GM19239 (cell line): Measurements from ENCODE around the gene PIAS1.
"Not testable (repeated sequence)": the region's sequence is repeated elsewhere in the genome, so short reads cannot be mapped to it uniquely, and the experiment has no call there.

Source experiments
- DNase-seq: peaks from one replicate; pipeline ENCODE4 v3.0.0; 2011; ENCODE audit warnings: low spot score; ENCODE audit not compliant: insufficient read length
- FAIRE-seq: peaks from 2 replicates; lab custom pipeline; 2011; peaks lifted over from hg19 to GRCh38; lab: Jason Lieb, UNC

The PIAS1 gene

DNA sequence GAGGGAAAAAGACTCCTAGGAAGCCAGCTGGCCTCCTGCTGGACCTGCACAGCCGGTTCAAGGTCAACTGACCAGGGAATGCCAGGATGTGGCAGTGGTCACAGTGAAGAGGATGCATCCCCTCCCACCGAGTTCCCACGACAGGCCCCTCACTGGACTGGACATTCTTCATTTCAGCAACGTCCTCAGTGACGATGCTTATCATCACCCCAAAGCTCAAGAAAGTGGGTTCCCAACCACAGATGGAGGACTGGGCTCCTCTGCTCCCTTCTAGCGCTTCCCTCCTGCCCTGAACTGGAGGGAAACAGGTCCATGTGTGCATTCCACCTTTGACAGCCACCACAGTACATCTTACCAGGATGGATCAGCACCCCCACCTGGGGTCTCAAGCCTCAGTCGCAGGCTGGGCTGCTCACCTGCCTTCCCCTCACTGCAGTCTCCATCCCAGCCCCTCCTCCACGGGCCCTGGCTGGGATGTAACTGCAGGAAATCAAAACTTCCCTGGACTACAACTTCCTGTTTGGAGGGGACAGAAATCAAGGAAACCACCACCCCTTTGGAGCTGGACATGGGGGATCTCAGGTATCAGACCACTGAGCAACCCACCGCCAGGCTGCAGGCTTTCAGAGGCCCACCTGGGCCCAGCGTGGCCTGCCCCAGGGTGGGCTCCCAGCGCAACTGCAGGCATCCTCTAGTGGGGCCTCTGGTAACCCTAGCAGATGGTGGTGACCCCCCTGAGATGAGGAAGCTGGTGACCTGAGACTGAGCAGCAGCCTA lies 143.7 kb downstream of the PIAS1 start:
- no peak for FAIRE-seq

DNA sequence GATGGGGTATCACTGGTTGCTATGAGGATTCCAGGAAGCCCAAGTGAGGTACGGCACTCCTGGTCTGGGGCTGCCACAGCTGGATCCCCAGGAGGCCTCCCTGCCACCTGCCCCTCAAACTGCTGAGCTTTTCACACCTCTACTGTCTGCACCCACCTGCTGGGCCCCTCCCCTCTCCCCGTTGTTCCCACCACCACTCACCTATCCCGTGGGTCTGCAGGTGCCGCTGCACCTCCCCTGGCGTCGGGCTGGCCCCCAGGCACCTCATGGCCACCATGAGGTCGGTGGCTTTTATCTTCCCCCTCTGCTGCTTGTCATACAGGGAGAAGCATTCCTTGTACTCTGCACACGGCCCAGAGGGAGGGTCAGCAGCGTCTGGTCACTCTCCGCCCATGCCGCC lies 145.2 kb downstream of the PIAS1 start:
- FAIRE-seq (no peak), DNase-seq (no peak)

More for the DNA sequence above, 143.7 kb downstream of the PIAS1 start:
- DNase-seq = no peak

DNA sequence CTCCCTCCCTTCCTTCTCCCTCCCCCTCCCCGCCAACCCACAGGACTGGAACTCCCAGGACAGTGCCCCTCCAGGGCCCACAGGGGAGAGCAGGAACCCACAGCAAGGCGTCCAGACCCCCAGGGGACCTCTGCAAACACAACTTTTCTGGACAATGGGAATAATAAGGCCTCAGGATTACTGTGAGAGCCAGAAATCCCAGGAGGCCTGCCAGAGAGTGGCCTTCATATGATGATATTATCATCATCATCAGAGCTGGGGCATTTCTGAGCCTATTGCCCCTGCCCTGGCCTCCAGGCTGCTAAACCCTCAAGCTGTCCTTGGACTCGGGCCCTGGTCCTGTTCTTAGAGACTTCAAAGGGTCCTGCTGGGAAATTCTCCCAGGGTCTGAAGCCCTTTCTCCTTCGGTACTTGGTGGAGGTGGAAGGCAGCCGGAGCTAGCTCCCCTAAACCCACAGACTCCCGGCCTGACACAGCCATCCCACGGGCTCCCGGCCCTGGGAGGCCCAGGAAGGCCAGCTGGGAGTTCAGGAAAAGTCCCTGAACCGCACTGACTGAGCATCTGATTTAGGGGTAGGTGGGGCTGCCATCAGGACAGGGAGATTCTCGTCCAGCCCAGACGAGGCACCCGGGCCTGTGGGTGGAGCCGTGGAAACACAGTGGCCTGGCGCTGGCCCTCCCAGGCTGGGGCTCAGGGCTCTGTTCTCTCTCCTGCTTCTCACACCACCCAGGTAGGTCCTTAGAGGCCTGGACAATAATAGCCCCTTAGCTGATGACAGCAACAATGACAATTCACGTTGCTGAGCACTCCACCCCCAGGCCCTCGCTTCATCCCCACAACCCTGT lies 146.1 kb downstream of the PIAS1 start:
- no peak for FAIRE-seq

DNA sequence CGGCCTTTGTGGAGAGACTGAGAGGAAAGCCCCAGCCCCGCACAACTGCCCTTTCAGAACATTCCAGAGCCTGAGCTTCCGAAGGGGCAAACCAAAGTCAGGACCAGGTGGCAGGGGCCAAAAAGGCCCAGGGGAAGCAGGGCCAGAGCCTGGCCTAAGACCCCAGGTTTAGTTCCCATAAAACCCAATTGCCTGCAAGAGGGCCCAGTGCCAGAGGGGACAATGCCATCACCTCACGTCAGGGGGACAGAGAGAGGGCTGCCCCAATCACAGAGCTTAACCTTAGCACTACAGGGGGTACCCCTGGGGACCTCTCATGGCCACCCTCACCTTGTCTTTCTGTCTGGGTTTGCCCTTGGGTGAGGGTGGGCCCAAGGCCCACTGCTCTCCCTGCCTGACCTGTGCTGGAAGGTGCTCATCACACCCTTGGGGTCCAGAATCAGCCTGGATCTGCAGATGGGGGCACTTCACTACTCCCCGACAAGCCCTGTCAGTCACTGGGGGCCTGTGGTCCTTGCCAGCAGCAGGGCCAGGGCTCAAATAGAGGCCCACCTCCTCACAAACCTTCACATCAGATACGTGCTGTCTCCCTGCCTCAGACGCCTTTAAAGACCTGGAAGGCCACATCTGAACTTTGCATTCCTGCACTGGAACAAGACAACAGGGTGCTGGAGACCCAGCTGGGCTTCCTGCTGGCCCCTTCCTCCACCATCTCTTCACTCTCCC lies 147.2 kb downstream of the PIAS1 start:
- DNase-seq = no peak

More for the DNA sequence above, 146.1 kb downstream of the PIAS1 start:
- DNase-seq = no peak

DNA sequence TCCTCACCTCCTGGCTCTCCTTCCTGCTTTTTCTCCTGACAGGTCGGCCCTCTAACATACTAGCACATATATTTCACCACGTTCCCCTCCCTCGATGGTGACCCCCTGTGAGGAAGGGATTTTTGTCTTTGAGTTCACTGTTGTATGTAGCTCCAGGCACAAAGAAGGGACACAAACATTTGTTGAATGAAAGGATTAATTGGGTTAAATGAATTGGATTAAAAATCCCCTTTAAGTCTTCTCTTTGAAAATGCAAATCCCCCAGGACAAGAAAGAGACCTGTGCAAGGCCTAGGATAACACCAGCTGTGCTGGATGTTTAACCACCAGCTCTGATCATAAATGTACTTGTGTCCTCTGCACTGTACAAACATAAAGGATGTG lies 147.8 kb downstream of the PIAS1 start:
- DNase-seq (no peak), FAIRE-seq (no peak)

More for the DNA sequence above, 147.2 kb downstream of the PIAS1 start:
- FAIRE-seq = no peak

DNA sequence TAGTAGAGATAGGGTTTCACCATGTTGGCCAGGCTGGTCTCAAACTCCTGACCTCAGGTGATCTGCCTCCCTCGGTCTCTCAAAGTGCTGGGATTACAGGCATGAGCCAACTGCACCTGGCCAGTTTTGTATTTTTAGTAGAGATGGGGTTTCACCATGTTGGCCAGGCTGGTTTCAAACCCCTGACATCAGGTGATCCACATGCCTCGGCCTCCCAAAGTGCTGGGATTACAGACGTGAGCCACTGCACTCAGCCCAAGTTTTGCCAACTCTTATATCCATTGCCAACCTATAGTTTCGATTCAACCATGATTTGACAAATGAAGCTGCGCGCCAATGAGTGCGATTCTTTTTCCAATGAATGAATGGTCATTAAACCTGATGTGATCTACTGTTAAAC lies 148.9 kb downstream of the PIAS1 start:
- not testable (repeated sequence) for DNase-seq, FAIRE-seq

DNA sequence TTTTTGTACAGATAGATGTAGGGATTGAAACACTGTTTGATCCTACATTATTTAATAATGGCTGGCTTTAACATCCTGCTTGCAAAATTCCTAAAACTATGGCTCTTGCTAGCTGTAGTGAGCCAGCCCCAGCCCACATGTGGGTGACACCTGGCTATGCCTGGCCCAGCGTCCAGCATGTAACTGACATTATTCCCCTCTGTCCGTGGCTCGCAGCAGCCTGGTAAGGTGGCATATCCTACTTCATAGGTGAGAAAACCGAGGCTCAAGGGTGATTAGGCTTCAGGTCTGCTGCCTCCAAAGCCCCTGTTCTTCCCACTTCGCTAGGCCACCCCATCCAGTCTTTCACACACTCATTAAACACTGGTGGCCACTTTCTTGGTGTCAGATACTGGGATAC lies 149.4 kb downstream of the PIAS1 start:
- no peak for FAIRE-seq
- no peak for DNase-seq

DNA sequence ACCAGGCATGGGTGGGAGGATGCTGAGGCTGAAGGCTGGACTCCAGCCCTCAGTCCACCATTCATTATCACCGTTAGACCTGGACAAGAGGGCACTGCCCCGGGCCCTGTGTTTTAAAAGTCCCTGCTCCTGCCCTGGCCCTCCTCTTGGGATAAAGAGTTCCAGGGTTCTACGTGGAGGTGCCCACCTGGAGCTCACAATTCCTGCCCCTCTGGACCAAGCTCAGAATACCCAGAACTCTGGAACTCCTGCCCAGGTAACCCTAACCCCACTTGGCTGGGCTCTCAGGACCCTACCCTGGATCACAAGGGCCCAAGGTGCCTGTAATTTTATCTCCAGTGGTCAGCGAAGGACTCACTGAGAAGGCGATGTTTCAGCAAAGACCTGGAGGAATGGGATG lies 149.8 kb downstream of the PIAS1 start:
- DNase-seq (no peak), FAIRE-seq (no peak)

DNA sequence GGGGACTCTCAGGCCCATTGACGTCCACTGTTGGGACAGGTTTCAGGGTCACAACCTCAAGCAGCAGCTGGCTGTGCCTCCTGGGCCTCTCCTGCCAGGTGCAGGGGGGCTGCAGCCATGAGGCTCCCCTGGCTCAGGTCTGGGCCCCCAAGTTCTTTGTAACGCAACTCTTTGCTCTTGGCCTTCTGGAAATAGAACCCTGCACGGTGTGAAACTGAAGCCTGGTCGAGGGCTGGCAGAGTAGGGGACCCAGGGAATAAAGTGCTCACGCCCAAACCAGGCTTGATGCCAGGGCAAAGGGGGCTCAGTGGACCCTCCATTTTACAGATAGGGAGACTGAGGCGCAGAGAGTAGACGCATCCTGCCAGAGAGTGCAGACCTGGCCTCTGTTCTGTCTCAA lies 150.2 kb downstream of the PIAS1 start:
- DNase-seq (no peak), FAIRE-seq (no peak)

DNA sequence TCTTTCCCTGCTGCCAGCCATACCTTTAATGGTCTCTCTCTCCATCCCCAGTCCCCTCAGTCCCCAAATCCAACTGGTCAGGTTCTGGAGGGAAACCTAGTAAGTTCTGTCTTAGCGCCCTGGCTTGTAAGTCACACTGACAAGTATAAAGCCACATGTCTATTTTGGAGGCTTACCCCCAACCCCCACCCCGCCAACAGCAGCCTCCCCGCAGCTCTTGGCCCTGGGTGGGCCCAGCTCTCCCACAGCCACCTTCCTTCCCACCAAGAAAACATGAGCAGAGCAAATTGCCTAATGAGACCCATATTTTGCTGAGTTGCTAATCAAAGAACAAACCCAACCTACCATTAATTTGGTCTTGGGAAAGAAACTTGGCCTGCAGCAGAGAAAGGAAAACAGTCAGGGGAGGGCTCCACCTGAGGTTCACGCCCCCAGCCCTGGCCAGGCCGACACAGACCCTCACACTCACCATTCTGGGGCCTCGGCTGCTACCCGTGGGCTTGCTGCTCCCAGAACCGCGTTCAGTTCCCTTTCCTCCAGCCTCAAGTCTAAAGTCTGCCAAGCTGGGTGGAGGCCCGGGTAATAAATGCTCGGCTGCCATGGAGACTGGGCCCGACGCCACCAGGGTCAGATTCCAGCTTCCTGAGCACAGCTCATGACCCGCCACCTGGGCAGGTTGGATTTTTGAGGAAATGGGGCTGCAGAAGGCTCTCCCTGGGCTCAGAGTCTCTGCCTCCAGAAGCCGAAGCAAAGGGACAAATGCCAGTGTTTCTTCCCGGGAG lies 150.9 kb downstream of the PIAS1 start, which contains the start of gene CALML4:
TSS of gene CALML4 (minus strand) at position 557 of the 782 bp plus-strand sequence. CDS start at position 472, 85 bp downstream.
- DNase-seq = no peak

DNA sequence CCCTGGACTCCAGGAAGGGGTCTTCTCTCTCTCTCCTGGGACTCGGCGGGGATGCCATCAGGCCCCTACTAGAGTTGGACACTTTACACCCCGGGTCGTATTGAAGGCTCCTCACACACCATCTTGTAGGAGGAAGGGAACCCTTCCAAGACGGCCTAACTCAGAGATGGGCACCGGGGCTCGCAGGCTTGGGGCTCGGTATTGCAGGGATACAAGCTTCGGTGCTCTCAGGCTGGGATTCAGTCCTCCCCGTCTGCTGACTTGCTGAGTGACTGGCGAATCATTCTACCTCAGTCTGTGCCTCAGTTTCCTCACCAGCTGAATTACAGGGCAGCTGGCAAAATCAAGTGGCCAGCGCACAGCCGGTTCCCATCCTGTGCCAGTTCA lies 151.4 kb downstream of the PIAS1 start:
- DNase-seq = no peak
- no peak for FAIRE-seq

More for the DNA sequence above, 150.9 kb downstream of the PIAS1 start, which contains the start of gene CALML4:
- FAIRE-seq = no peak

DNA sequence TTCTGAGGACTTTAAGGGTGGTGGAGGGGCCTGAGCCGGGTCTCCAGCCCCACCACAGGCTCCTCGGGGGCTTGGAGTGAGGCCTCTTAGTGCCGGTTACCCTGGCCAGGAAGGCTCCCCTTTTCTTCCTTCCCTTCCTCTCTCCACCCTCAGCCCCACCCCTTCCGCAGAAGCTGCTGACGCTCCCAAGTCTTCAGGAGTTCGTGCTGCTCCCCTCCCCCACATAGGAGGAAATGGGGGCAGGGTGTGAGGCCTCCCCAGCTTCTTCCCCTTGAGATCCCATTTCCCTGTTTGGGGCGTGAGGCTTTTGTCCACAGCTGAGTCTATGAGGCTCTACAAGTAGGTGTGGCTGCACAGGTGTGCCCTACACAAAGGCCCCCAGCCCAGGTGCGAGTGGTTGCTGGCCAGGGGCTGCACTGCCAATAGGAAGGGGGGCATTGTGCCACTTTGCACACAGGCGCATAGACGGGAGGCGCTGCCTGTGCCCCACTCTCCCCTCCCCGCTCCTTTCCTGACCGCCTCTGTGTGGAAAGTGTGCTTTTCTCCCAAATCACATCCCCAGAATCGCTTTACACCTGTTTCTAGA lies 151.9 kb downstream of the PIAS1 start:
- no peak for DNase-seq

DNA sequence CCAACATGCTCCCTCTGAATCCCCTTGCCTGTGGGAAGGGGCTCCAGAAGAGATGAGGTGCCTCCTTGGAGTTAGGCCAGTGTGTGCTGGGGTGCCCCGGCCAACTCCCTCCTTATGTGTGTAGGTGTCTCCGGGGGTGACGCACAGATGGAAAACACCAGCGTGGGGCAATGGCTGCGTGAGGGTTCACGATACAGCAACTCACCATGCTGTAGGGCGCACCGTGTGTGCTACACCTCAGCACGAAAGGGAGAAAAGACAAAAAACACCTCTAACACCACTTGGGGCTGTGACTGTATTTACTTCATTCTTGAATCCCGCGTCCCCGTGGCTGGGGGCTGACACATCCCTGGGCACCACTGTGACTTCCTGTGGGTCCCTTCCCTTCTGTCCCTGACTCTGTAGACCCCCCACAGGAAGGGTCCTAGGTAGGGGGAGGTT lies 152.6 kb downstream of the PIAS1 start:
- DNase-seq (no peak), FAIRE-seq (no peak)

More for the DNA sequence above, 151.9 kb downstream of the PIAS1 start:
- no peak for FAIRE-seq

DNA sequence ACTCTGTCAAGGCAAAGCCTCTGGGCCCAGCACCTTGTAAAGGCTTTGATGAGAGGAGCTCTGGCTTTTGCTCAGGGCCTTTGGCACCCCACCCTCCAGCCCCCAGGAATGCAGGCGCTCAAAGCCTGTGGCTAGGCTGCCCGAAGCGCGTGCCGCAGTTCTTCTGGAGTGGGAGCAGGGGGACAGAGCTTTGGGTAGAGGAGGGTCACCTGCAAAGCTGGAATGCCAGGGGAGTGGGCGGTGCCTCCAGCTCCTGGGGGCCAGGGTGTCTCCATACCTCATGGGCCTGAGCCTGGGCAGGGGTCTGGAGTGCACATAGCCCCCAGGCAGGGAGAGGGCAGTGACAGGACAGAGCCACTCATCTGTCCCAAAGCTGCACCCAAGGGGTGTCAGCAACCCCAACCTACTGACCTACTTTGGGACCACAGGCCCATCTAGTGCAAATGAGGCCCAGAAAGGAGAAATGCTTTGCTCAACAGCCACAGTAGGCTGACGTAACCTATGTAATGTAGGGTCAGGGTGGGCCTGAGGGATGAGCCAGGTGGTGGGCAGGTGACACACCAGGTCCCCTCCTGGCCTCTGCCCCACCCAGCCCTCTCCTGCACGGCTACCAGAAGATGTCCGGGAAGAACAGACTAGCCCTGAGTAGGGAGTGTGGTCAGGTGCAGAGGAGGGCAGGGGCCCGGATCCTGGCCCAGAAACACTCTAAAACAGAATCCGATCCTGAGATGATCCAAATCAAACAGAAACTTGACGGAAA lies 153.2 kb downstream of the PIAS1 start:
- DNase-seq (no peak), FAIRE-seq (no peak)

DNA sequence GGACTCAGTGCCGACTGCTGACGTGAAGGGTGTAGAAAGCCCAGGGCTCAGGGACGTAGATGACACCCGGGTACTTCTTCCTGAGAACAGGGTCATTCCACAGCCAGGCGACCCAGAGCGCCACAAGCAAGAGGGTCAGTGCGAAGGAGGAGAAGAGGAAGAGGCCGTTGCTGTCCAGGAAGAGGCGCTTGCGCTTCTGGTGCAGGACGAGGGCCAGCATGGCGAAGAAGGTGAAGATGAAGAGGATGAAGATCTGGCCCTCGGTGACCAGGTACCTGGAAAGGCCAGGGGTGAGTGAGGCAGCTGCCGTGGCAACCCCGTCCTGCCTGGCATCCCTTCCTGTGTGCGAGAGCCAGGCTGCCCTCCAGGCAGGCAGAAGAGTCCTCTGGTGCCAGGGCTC lies 154.0 kb downstream of the PIAS1 start:
- FAIRE-seq (no peak), DNase-seq (no peak)

DNA sequence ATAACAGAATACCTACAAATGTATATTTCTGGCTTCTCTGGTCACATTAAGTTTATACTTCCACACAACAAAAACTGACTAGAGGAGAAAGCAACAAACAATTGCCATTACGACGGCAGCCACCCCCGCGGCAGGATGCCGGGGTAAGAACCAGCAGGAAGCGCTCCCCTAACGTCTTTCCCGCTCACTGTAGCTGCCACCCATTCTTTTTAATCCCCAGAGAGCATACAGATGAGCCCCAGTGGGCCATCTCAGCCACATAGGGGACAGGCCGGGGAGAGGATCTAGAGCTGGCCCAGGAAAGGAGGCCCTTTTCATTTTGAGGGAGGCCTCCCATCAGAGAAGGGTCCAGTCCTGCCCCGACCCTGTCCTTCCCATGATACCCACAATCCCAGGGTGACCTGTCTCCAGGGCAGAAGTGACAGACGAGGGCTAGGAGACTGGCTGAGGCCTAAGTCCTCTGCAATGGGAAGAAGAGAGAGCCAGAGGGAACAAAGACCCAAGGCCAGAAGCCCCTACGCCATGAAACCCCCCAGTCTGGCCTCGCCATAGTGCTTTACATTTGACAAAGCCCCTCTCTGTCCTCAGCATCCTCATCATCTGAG lies 154.6 kb downstream of the PIAS1 start:
- no peak for FAIRE-seq
- DNase-seq = no peak

DNA sequence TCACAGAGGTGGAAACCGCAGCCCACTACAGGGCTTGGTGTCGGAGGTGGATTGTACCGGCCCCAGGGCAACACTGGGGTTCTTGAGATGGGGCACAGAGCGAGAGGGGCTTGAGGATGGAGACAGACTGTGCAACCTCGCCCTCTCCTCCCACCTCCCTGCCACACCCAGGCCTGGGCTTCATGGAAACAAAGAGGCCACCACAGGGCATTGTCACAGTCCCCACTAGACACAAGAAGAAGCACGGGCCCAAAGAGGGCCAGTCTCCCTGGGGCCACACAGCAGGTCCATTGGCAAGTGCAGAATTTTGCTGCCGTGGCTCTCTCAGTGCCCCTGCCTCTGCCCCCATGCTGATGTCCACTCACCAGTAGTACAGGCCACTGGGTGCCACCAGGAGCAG lies 155.2 kb downstream of the PIAS1 start:
- FAIRE-seq (no peak), DNase-seq (no peak)

DNA sequence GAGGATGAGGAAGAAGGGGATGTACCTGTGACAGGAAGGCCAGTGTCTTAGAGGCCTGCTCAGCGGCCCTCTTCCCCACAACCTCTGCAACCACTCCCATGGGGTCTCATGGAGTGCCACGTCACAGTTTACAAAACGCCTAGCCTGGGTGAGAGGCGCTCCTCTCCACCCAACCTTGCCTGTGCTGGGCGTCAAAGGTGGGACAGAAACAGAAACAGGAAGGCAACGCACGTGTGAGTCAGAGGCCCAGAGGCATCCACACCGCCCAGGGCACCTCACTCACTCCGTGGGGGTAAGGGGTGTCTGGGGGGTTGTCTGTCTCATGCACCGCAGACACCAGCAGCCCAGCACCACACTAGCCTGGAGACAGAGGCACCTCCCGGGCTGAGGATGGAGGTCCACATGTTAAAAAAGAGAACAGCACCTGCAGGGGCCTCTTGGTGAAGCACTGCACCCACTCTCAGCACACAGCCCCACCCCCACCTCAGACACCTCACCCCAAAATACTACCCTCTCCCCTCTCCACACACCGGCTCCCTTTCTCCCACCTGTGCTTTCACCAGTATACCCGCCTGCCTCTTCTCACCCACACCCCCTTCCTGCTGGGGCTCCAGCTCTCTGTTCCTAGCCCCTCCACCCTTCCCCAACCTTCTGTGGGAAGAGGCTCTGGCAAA lies 155.8 kb downstream of the PIAS1 start:
- peak; percentile 57 for DNase-seq
- peak; percentile 72 for FAIRE-seq
